GM12801 (cell line): ENCODE measurements around the gene ST8SIA4.

Experiments
- TF ChIP-seq, protein P1 (sequence below): IDR thresholded peaks from one replicate; pipeline ENCODE4 v1.5.1; 2011; ENCODE audit warnings: control low read depth; ENCODE audit not compliant: insufficient read length; ENCODE audit errors: extremely low read depth

The ST8SIA4 gene

GRCh38 chr5:100863739-100864138 lies 39.3 kb downstream of the ST8SIA4 start:
- TF ChIP-seq, protein P1, sequence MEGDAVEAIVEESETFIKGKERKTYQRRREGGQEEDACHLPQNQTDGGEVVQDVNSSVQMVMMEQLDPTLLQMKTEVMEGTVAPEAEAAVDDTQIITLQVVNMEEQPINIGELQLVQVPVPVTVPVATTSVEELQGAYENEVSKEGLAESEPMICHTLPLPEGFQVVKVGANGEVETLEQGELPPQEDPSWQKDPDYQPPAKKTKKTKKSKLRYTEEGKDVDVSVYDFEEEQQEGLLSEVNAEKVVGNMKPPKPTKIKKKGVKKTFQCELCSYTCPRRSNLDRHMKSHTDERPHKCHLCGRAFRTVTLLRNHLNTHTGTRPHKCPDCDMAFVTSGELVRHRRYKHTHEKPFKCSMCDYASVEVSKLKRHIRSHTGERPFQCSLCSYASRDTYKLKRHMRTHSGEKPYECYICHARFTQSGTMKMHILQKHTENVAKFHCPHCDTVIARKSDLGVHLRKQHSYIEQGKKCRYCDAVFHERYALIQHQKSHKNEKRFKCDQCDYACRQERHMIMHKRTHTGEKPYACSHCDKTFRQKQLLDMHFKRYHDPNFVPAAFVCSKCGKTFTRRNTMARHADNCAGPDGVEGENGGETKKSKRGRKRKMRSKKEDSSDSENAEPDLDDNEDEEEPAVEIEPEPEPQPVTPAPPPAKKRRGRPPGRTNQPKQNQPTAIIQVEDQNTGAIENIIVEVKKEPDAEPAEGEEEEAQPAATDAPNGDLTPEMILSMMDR = no peak

DNA sequence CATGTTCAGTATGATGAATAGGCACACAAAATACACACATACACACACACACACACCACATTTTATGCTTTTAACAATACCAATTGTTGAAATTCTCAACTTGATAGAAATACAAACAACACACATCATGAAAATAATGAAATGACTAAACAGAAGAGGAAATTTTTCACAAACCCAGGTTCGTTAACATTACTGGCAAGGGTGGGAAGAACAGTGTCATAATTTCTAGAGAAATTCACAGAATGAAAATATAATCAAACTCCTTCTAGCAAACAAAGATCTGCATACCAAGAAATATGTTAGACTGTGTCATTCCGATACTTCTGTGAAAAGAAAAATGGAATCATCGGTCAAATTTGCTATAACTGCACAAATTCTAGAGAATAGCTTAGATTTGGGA lies 41.9 kb downstream of the ST8SIA4 start:
- TF ChIP-seq, protein P1 = no peak

DNA sequence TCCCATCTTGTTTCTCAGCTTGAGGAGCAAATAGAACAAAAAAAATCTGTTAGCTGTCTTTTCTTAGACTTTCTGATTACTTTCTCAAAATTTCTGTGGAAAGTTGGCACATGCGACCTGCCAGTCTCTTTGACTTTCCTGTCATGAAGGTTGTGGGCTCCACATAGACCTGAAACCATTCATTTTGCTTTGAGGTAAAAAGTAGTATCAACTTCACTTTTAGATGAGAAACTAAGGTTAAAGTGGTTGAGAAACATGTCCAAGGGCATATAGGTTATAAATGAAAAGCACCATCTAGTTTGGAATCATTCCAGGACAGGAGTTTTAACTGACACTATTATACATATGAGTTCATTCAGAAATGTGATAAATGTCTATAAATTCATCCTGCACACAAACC lies 42.7 kb downstream of the ST8SIA4 start:
- TF ChIP-seq, protein P1 = no peak

DNA sequence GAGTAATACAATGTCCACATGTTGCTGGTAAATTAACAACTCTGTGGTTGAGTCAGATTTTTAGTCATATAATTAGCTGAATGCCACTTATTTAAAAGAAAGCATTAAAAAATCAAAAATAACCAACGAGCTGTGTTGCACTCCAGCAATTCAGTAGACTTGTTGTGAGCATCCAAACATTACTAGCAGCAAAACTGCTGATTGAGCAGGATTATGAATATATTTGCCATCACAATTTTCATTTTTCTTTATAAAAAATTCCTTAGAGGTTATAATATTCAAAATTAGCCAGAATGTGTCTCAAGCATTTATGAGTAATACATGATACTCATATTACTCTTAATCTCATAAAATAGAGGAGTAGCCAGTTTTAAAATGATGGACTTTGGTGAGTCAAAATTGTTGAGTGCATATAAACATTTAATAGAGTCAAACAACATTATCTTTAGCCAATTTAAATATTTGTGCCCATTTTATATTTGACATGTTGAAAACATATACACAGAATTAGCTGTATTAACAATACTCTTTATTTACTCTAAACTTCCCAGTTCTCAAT lies 44.0 kb downstream of the ST8SIA4 start:
- TF ChIP-seq, protein P1 = no peak

GRCh38 chr5:100856462-100856861 lies 46.6 kb downstream of the ST8SIA4 start:
- TF ChIP-seq, protein P1 = no peak

DNA sequence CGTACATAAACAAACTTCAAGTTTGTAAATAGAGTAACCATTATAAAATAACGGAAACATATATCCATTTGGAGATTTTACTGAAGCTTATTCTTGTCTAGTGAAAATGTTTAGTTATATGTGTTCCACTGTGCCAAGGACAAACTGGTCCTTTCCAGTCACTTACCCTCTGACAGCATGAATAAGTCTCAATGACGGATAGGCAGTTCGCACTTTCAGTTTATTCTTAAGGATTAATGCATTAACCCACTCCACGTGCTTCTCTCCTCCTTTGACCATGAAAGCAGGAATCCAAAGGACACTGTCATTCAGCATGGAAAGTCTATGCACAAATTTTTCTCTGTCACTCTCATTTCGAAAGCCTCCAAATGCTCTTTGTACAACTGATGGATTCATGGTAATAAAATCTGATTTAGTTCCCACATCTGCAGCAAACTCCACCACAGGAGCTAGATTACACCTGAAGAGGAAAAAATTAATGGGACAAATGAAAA lies 47.1 kb downstream of the ST8SIA4 start:
- TF ChIP-seq, protein P1 = no peak

DNA sequence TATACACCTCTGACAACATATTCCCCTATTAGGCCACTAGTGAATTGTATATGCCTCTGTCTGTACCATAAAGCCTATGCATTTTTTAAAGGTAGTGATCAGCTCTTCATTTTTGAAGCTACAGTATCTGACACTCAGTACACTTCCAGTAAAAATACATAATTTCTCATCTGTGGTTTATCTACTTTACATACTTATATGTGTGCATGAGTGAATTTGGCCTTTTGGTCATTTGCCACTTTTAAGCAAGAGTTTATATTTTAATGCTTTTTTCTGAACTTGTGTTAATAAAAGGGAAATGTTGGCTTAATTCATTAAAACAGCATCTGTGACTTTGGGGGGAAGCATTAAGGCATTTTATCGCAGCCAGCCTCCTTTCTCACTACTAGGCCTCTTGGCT lies 47.8 kb downstream of the ST8SIA4 start:
- TF ChIP-seq, protein P1 = no peak
